ENCODE data around the gene AFP.

DNA sequence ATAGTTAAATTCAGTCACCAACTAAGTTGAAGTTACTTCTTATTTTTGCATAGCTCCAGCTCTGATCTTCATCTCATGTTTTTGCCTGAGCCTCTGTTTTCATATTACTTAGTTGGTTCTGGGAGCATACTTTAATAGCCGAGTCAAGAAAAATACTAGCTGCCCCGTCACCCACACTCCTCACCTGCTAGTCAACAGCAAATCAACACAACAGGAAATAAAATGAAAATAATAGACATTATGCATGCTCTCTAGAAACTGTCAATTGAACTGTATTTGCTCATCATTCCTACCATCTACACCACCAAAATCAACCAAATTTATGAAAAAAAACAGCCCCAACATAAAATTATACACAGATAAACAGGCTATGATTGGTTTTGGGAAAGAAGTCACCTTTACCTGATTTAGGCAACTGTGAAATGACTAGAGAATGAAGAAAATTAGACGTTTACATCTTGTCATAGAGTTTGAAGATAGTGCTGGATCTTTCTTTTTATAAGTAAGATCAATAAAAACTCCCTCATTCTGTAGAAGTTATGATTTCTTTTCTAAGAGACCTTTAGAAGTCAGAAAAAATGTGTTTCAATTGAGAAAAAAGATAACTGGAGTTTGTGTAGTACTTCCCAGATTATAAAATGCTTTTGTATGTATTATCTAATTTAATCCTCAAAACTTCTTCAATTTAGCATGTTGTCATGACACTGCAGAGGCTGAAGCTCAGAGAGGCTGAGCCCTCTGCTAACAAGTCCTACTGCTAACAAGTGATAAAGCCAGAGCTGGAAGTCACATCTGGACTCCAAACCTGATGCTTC, 24.9 kb upstream of the AFP start:
- no peak for TF ChIP-seq EZH2phosphoT487 (IDR thresholded peaks at IDR 0.05; ENCODE audit: borderline replicate concordance, low read depth, low read length)
- TF ChIP-seq, protein P1, sequence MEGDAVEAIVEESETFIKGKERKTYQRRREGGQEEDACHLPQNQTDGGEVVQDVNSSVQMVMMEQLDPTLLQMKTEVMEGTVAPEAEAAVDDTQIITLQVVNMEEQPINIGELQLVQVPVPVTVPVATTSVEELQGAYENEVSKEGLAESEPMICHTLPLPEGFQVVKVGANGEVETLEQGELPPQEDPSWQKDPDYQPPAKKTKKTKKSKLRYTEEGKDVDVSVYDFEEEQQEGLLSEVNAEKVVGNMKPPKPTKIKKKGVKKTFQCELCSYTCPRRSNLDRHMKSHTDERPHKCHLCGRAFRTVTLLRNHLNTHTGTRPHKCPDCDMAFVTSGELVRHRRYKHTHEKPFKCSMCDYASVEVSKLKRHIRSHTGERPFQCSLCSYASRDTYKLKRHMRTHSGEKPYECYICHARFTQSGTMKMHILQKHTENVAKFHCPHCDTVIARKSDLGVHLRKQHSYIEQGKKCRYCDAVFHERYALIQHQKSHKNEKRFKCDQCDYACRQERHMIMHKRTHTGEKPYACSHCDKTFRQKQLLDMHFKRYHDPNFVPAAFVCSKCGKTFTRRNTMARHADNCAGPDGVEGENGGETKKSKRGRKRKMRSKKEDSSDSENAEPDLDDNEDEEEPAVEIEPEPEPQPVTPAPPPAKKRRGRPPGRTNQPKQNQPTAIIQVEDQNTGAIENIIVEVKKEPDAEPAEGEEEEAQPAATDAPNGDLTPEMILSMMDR (conservative IDR thresholded peaks at IDR 0.05; ENCODE audit: low read length): no peak

Measured in OCI-LY7 (cell line).